HG03039 (cell line): Measurements from ENCODE around the gene CTTNBP2.

ENCODE experiments used
- ATAC-seq: cut with Tn5 transposase; IDR thresholded peaks from one replicate; pipeline ENCODE4 v1.9.1; 2021; ENCODE audit warnings: mild to moderate bottlenecking, moderate library complexity; ENCODE audit not compliant: unreplicated experiment

The CTTNBP2 gene

DNA sequence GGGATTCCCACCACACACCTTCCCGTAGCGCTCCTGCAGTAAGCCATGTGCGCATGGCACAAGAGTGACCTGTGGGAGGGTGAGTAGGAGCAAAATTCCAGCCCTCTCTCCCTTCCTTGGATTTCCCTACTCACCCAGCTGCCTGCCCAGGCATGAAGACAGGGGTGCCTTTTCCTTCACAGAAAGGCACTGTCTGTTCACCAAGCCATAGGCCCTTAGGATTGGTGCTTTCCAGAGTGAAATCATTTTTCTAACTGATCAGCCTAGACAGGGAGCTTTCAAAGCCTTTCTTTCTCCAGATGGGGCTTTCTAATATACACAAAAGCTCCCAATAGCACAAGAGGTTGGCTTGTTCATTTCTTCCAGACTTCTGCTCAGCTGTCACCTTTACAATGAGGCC is 79.7 kb downstream of the CTTNBP2 start:
- ATAC-seq: no peak

DNA sequence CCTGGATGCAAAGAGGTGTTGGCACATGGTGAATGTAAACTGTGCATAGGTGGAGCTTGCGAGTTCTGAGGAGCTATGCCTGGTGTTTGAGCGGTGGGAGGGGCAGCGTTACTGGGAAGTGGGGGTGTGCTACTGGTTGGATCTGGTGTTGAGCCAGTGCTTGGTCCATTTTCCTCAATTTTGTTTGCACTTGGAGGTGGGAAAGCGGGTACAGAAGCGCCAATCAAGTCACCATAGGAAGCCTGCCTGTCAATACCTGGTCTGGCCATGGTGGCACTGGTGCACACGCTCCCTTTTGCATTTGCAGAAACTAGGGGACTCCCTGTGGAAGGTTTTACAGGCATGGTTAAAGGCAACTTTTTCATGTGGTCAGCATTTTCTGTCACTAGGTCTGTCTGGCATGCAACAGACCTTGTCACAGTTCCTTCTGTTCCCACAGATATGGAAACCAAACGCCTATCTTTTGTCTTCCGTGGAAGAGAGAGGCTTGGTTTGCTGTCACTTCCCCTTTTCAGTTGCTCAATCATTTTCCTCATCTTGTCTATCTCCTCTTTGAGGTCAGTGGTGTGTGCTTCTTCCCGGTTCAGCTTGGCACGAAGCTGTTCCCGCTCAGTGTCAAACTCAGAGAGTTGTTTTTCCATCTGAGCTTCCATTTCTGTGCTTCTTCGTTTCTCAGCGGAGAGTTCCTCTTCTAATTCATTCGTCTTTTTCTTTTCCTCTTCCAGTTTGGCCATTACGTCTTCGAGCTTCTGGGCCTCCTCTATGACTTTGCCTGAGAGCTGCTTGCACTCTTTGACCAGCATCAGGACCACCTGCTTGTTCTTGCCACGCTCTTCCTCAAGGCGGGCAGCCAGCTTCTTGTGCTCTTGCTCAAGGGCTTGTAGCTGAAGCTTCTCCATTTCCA is 81.1 kb downstream of the CTTNBP2 start:
- peak; percentile 70 for ATAC-seq

DNA sequence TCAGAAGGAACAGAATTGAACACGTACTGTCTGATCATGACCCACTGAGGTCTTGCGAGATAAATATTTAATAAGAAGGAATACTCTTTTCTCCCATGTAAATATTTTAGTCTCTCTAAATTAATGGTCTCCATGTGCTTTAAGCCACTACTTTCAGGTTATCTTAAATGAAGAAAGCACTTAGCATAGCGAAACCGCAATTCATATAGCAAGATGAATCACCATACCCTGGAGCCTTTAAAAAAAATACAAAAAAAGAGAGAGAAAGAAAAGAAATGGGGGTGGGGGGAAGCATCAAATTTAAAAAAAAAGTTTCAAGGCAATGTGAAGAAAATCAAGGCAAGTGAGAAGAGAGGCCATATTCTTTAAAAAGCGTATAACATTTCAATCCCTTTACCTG is 82.5 kb downstream of the CTTNBP2 start:
- no peak for ATAC-seq

DNA sequence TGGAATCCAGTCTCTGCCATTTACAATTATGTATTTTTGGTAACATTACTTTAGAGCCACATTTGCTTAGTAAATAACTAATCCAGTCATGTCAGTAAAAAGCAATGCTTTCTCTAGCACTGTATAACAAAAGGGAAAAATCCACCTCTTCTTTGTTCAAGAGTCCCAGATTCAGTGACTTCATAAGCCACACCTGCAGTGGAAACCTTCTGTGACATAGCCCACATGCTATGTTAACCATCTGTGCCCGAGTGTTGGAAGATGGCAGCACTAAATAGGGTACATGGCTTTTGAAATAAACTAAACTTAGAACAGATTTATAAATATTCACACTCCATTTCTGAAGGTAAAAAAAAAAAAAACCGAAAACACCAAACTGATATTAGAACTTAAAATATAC is 83.0 kb downstream of the CTTNBP2 start:
- no peak for ATAC-seq

DNA sequence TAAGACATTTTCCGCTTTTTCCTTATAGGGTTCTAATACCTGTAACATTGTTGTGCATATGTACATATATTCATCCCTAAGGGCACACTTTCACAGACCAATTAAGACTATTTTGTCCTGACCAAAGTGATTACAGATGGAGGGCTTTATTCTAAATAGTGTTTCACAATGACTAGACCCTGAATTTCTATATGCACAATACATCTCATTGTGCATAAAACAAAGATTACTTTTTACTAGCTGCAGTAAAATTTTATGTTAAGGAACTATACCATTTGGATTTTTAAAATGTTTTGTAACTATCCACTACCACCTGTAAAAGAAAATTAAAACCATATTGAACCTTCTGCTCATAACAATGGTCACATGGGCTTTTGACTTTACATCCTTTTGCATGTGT is 87.8 kb downstream of the CTTNBP2 start:
- no peak for ATAC-seq

DNA sequence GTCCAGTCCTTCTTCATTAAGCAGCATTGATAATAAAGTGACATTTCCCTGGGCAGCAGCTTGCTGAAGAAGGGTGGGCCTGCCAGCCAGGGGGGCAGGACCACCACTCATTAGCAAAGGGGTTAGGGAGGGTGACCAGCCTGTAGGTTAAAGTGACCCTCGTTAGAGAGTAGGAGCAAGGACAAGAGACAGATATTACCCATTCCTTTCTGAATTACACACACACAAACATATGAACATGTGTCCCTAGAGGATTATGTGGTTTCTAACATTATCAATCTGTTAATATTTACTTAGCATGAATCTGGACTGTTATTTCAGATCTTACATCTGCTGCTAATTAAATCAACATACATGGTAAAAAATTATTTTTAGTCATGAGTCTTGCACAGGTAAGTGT is 88.9 kb downstream of the CTTNBP2 start:
- ATAC-seq: no peak

DNA sequence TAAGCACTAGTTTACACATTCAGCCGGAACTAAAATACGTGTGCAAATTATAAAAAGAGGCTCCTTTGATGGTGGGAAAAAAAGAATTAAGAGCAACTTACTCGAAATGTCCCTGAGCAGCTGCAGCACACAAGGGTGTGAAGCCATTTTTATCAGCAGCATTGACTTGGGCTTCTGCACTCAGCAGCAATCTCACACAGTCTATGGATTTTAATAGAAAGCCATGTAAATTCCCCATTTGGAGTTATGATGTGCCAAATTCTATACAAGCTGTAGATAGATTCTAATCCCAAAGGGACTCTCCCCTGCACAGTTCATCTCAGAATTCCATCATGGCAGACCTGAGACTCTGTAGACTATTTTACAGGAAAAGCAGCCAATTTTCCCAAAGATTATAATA is 90.5 kb downstream of the CTTNBP2 start:
- ATAC-seq: no peak

DNA sequence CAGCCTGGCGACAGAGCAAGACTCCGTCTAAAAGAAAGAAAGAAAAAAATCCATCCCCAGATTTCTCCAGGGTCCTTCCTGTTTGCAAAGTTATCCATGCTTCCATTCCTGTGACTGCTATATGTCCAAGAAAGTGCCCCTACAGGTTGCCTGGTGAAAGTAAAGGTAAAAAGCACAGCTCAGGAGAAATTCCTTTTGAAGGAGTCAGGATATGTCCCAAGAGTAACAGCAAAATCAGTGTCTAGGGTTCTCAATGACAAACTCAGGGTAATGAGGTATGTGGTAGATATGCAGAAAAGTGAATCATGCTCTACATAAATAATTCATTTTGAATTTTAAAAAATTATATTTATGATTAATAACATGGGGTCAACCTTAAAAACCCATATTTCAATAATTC is 91.5 kb downstream of the CTTNBP2 start:
- ATAC-seq: no peak

DNA sequence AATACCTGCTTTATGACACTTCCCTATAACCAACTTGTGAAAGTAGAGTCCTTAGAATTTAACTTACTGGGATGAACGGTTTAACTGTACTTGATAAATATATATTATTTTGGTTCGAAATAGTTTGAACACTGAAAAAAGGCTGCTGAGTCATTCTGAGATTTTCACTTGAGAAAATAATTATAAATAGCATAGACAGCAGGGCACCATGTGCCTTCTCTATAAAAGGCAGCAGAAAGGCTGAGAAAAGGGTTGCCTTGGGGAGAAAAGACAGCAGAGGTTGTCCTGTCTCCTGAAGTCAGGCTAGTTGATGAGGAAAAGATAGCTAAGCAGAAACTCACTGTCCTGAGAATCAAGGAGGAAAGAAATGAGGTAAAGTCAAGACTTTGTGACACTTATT is 92.4 kb downstream of the CTTNBP2 start:
- peak; percentile 78 for ATAC-seq

DNA sequence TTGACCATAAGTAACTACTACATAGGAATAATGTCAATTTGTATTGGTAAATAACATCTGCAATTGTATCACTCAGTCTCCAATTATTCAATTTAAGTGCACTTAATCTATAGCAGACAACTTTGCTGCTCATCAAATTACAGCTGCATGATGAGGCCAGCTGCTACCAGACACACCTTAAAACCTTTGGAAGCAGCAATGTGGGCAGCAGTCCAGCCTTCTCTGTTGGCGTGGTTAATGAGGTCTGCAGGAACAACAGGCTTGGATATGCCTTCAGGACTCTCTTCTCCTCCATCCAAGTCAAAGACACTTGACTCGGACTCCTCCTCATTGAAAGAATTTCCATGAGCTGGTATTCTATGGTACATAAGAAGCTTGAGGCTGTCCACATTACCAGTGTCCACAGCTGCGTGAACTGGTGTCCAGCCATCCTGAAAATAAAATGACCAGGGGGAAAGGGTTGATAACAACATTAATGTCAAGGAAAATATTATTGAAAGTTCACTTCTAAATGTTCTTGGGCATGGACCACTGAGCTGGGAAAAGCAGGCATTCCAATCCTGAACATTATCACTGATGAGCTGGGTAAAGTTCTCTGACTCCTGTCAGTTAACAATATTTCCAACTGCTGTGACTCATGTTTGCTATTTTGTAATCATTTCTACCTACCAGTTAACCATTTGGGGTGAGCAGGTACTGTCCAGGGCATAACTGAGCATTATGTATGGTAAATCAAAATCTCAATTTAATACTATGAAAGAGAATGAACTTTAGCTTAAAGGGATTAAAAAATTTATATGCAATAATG is 95.7 kb downstream of the CTTNBP2 start:
- no peak for ATAC-seq

DNA sequence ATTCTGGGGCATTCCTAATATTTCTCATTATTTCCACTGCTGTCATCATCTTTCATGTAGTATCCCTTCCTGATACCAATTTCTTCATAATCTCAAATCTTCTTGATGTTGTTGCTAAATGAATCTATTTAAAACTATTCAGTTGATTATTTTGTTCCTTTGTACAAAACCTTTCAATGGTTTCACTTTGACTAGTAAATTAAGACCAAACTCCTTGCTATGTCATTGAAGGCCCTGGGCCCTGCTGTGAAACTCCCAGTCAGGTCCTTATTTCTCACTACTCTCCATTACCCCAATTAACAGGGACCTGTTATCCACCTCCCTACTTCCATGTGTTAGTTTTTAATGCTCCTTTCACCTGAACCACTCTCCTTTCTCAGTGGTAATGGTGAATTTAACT is 97.0 kb downstream of the CTTNBP2 start:
- peak; percentile 43 for ATAC-seq

DNA sequence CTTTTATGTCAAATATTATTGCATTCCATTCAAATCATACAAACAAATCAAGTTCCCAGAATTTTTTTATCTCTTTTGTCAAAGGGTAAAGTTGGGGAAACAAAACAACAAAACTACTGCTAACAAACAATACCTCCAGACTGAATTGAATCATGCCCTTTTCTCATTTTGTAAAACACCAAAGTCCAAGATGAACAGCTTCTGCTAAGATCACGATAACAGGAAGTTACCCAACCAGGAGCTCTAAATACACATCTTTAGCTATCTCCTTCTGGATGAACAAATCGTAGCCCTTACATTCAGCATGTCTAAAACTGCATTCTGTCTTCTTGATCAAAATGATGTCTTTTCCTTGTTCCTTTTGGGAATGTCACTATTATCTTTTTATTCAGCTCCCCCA is 97.4 kb downstream of the CTTNBP2 start:
- ATAC-seq: no peak

DNA sequence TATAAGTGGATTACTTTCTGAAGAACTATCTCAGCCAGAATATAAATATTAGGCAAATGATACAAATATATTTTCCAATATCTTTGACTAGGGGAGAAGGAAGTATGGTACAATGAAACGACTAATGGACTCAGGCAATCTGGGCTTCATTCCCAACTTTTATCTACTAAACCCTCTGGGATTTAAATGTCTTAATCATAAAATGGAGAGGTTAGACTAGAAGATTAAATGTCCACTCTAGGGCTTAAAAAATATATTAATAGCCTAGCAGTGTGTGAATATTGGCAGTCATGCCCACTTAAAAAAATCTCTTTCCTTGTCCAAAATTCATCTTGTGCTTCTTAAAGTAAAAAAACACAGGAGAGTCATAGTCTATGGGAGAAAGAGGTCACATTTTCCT is 98.3 kb downstream of the CTTNBP2 start:
- no peak for ATAC-seq

DNA sequence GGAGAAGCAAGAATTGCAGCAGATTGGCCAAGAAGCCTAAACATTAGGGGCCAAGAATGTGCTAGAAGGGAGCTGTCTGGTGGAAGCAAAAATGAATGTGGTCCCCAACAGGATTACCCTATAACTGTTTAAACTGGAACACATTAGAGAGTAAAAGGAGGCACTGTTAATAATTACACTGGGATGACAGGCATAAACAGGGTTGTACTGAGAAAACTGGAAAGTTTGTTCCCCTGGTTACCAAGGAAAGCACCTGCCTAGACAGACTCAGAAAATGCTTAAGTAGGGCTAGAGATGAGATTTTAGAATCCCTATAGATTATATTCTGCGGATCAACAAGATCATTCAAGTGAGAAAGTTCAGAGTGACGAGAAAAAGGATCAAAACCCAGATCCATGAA is 100.8 kb downstream of the CTTNBP2 start:
- ATAC-seq: no peak

DNA sequence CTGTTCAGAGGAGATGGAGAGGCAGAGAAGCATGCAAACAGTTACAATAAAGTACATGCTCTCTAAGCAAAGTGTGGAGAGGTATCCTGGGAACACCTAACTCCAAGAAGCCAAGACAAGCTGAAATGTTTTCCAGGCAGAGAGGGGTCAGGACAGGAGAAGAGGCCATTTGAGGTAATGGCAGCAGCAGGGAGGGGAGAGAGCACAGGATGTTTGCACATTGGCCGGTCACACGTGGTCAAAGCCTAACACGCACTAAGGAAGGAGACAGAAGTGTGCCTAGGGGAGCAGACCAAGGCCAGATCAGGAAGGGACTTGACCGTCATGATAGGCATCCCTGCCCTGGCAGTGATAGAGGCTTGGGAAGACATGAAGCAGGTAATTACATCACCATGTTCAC is 101.5 kb downstream of the CTTNBP2 start:
- no peak for ATAC-seq

DNA sequence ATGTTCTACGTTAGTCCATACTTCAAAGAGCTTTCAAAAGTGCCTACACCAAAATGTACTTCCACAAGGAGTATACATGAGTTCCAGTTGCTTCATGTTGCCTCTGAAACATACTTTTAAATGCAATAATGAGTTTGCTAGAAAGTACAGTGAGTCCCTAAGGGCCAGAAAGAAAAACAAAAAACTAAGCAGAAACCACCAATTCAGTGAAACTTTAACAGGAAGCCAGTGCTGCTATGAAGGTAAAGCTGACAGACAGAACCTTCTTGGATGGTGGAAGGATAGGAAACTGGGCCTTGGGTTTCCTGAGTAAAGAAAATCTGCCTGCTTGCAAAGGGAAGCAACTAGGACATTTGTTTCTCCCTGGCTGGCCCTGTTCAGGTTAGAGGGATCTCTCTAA is 104.2 kb downstream of the CTTNBP2 start:
- ATAC-seq: no peak

DNA sequence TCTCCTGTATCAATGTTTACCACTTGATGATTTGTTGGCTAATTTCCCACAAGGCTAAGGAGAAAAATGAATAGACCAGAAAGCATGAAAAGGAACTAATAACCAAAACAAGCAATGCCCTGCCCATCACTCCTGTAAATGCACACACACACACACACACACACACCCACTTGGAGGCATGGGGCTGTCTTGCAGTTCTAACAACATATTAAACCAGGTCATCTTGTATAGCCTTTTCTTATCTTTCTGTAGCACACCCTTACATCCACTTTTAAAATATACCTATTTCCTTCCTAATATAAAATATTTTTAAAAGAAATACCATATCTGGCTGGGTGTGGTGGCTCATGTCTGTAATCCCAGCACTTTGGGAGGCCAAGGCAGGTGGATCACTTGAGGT is 105.3 kb downstream of the CTTNBP2 start:
- ATAC-seq: no peak

DNA sequence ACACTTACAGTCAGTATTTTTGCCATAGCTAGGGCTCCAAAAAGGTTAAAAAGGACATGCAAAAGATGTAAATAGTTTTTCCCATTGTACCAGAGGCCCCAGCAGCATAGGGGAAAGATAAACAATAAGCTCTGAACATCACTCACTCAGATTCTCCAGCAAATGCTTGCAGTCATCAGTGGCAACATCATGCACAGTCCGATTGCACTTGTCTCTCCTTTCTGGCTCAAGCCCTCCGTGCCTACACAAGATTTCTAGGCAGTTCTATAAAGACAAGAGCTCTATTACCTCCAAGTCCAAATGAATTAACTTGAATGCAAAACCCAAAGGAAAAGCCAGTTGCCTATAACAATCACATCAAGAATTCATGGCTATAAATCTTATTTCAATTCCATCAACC is 106.3 kb downstream of the CTTNBP2 start:
- ATAC-seq: no peak

DNA sequence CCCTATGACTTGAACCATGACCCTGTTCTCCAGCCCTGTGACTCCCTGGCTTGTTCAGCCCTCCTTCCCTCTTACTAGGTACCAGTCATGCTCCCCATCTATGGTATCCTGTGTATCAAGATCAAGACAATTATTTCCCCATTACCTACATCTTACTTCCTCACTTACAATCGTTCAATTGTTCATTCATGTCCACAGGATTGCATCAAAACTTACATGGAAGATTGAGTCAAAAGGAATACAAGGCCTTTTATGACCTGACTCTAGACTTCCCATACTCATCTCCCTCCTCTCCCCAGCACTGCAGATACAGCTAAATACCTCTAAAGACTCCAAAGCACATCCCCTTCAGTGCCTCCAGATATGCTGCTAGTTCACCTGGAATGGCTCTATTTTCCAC is 109.2 kb downstream of the CTTNBP2 start:
- no peak for ATAC-seq

DNA sequence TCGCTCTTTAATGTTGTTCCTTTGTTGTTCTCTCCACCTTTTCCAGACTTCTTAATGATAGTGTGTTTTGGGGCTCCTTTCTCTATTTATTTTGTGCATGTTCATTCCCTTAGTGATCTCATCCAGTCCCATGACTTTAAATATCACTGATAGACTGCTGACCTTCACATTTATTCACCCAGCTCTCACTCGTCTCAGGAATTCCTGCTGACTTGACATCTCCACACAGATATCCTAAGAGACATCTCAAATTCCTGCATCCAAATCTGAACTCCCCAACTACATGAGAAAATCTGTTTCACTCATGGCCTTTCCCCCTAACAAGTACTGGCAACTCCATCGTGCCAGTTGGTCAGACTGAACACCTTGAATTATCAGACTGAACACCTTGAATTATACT is 111.2 kb downstream of the CTTNBP2 start:
- ATAC-seq: no peak

DNA sequence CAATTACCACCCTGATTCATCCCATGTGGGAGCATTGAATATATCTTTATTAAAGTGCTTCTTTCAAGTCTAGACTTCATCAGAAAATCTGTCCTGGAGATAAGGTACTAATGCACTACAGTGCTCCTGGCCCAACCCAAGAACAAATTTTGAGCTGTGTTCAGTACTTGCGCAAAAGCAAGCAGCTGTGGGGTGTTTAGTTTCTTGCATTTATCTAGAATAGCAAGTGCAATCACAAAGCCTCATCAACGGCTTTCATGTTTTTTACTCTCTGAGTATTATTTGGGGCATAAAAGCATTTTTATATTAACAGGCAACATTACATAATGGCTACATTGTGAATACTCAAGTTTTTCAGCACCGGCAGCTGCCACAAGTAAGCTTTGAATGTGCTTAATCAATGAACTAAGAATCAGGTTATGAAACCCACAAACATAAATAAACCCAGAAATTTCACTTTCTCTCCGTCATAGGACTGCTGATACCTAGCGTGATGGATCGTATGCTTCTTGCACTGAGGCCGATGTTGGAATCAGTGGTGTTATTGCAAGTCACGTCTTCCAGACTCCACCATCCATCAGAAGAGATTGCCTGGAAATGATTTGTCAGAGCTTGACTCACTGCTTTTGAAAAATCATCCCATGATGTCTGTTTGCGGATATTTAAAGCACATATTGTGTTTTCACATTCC is 113.1 kb downstream of the CTTNBP2 start:
- no peak for ATAC-seq

DNA sequence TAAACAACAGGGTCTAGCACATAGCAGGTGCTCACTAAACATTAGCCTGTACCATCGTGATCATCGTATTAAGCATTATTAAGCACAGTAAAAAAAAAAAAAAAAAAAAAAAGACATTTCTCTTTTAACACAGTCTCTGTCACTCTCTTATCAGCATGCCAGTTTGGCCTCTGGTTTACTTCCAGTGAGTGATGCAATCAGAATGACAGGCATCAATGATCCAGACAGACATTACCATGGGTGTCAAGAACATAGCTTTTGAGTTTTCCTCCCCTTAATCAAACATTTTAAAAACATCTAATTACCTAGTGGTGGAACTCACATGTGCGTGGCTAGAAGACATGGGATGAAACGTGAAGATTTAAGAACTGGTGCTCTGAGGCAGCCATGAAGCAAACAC is 115.8 kb downstream of the CTTNBP2 start:
- ATAC-seq: no peak
